Immature natural killer cell (primary cell): ENCODE data around the gene PTTG1. TPM values are rescaled to one million over a fixed set of nuclear protein-coding genes. Genes with fewer than 3 reads are reported as not detected.
"Not testable (repeated sequence)": the region's sequence is repeated elsewhere in the genome, so short reads cannot be mapped to it uniquely, and the experiment has no call there.

Source experiments
- DNase-seq, 3 donors: peaks; one replicate each; pipeline ENCODE4 v3.0.0; 2022; ENCODE audit warnings: mixed read lengths in 1 of 3
- H3K27ac Mint-ChIP-seq, 6 donors: one replicate each; pipeline ENCODE4 v1.8.0; 2020; ENCODE audit warnings: mixed read lengths in 6 of 6, mild to moderate bottlenecking in 5 of 6, inconsistent platforms in 4 of 6, moderate library complexity in 3 of 6
- H3K27me3 Mint-ChIP-seq, 3 donors: one replicate each; pipeline ENCODE4 v1.8.0; 2020 to 2021; ENCODE audit warnings: low read depth in 3 of 3, mild to moderate bottlenecking in 3 of 3, mixed read lengths in 3 of 3, moderate library complexity in 3 of 3, inconsistent platforms in 1 of 3
- H3K36me3 Mint-ChIP-seq, 3 donors: one replicate each; pipeline ENCODE4 v1.8.0; 2020; ENCODE audit warnings: mixed read lengths in 3 of 3, inconsistent platforms in 2 of 3, mild to moderate bottlenecking in 2 of 3
- H3K4me1 Mint-ChIP-seq, 2 donors: one replicate each; pipeline ENCODE4 v1.8.0; 2020; ENCODE audit warnings: inconsistent platforms in 2 of 2, mild to moderate bottlenecking in 2 of 2, mixed read lengths in 2 of 2, moderate library complexity in 1 of 2
- H3K4me3 Mint-ChIP-seq, 5 donors: one replicate each; pipeline ENCODE4 v1.8.0; 2020; ENCODE audit warnings: mild to moderate bottlenecking in 5 of 5, mixed read lengths in 5 of 5, inconsistent platforms in 3 of 5, moderate library complexity in 3 of 5
- H3K9me3 Mint-ChIP-seq, 6 donors: one replicate each; pipeline ENCODE4 v1.8.0; 2020; ENCODE audit warnings: mild to moderate bottlenecking in 6 of 6, mixed read lengths in 6 of 6, inconsistent platforms in 4 of 6, moderate library complexity in 3 of 6
- polyA plus RNA-seq, 3 donors: library from polyadenylated mRNA; unstranded; fragments of 300-500 nt; fragmentation: Illumina TruSeq; gene quantifications; one replicate each; pipeline ENCODE4 v1.2.3, GENCODE V29; 2021

Gene PTTG1
- polyA plus RNA-seq, 3 donors from 2014 or later: 3.0 to 15.4 (median 12.1) TPM

GRCh38 chr5:160436017-160436416, 14.4 kb downstream of the PTTG1 start:
- Mint-ChIP-seq H3K27ac (no peak overlapping the region), H3K4me1 (peaks cover 12 to 17% of the 10 kb centered on the region in 2 donors), H3K4me3 (no peak overlapping the region), H3K27me3 (peaks cover 0 to 3% (median 3%) of the 10 kb centered on the region in 3 donors), H3K9me3 (peaks cover 0 to 1% (median 0%) of the 10 kb centered on the region in 6 donors), H3K36me3 (no peaks in the 10 kb centered on the region)
- DNase-seq: no peak

- H3K4me3 Mint-ChIP-seq, DNase-seq, H3K27me3 Mint-ChIP-seq, H3K36me3 Mint-ChIP-seq, H3K27ac Mint-ChIP-seq, H3K9me3 Mint-ChIP-seq: not testable (repeated sequence)
- peaks cover 16 to 23% of the 10 kb centered on the region in 2 donors for H3K4me1 Mint-ChIP-seq
Measured at GRCh38 chr5:160436661-160437060, 15.0 kb downstream of the PTTG1 start.

GRCh38 chr5:160437271-160437670, 15.6 kb downstream of the PTTG1 start:
- peaks cover 0 to 3% (median 3%) of the 10 kb centered on the region in 3 donors for H3K27me3 Mint-ChIP-seq
- peaks cover 16 to 23% of the 10 kb centered on the region in 2 donors for H3K4me1 Mint-ChIP-seq
- no peak for DNase-seq
- no peak overlapping the region for H3K4me3 Mint-ChIP-seq
- H3K27ac Mint-ChIP-seq: no peak overlapping the region
- peaks cover 0 to 1% (median 0%) of the 10 kb centered on the region in 6 donors for H3K9me3 Mint-ChIP-seq
- H3K36me3 Mint-ChIP-seq: no peaks in the 10 kb centered on the region

GRCh38 chr5:160438316-160439204, 16.9 kb downstream of the PTTG1 start:
- DNase-seq: peak; percentile 55 to 63 (median 55)
- Mint-ChIP-seq H3K4me1 (peaks cover 18 to 27% of the 10 kb centered on the region in 2 donors), H3K9me3 (peaks cover 0 to 1% (median 0%) of the 10 kb centered on the region in 6 donors), H3K36me3 (no peaks in the 10 kb centered on the region), H3K4me3 (peak overlapping the region; percentile 84 to 98 (median 91)), H3K27ac (peak overlapping the region; percentile 57 to 89 (median 81)), H3K27me3 (peaks cover 1 to 4% (median 3%) of the 10 kb centered on the region in 3 donors)

- Mint-ChIP-seq H3K27ac (peak overlapping the region; percentile 57 to 89 (median 81)), H3K36me3 (no peaks in the 10 kb centered on the region), H3K4me1 (peaks cover 18 to 29% of the 10 kb centered on the region in 2 donors)
Measured at GRCh38 chr5:160439205-160439600, 17.5 kb downstream of the PTTG1 start.

GRCh38 chr5:160441311-160441781, 19.7 kb downstream of the PTTG1 start:
- no peaks in the 10 kb centered on the region for H3K9me3 Mint-ChIP-seq
- H3K4me1 Mint-ChIP-seq: peaks cover 18 to 29% of the 10 kb centered on the region in 2 donors
- H3K27ac Mint-ChIP-seq: peak overlapping the region in 1 of 6 donors; percentile 43
- no peak for DNase-seq
- H3K36me3 Mint-ChIP-seq: no peaks in the 10 kb centered on the region
- H3K4me3 Mint-ChIP-seq: no peak overlapping the region
- peaks cover 0 to 4% (median 2%) of the 10 kb centered on the region in 3 donors for H3K27me3 Mint-ChIP-seq

More at GRCh38 chr5:160439205-160439600, 17.5 kb downstream of the PTTG1 start:
- peak; percentile 81 to 85 (median 82) for DNase-seq
- H3K27me3 Mint-ChIP-seq: peaks cover 2 to 6% (median 3%) of the 10 kb centered on the region in 3 donors
- H3K9me3 Mint-ChIP-seq: peaks cover 0 to 1% (median 0%) of the 10 kb centered on the region in 6 donors
- H3K4me3 Mint-ChIP-seq: peak overlapping the region; percentile 84 to 98 (median 91)

- Mint-ChIP-seq H3K36me3 (no peaks in the 10 kb centered on the region), H3K27ac (no peak overlapping the region), H3K9me3 (no peaks in the 10 kb centered on the region), H3K4me1 (peaks cover 18 to 29% of the 10 kb centered on the region in 2 donors), H3K4me3 (no peak overlapping the region), H3K27me3 (peaks cover 0 to 3% (median 2%) of the 10 kb centered on the region in 3 donors)
- no peak for DNase-seq
Measured at GRCh38 chr5:160442824-160443431, 21.3 kb downstream of the PTTG1 start.

GRCh38 chr5:160444407-160444806, 22.8 kb downstream of the PTTG1 start:
- DNase-seq: no peak
- no peaks in the 10 kb centered on the region for H3K36me3 Mint-ChIP-seq
- peaks cover 6 to 15% of the 10 kb centered on the region in 2 donors for H3K4me1 Mint-ChIP-seq
- H3K4me3 Mint-ChIP-seq: no peak overlapping the region
- H3K9me3 Mint-ChIP-seq: no peaks in the 10 kb centered on the region
- no peak overlapping the region for H3K27ac Mint-ChIP-seq
- H3K27me3 Mint-ChIP-seq: peaks cover 0 to 3% (median 2%) of the 10 kb centered on the region in 3 donors

GRCh38 chr5:160445132-160445531, 23.5 kb downstream of the PTTG1 start:
- H3K9me3 Mint-ChIP-seq: no peaks in the 10 kb centered on the region
- H3K27ac Mint-ChIP-seq: no peak overlapping the region
- H3K4me3 Mint-ChIP-seq: no peak overlapping the region
- no peak for DNase-seq
- peaks cover 0 to 3% (median 2%) of the 10 kb centered on the region in 3 donors for H3K27me3 Mint-ChIP-seq
- no peaks in the 10 kb centered on the region for H3K36me3 Mint-ChIP-seq
- peaks cover 6 to 14% of the 10 kb centered on the region in 2 donors for H3K4me1 Mint-ChIP-seq

GRCh38 chr5:160445751-160446150, 24.1 kb downstream of the PTTG1 start:
- Mint-ChIP-seq H3K27ac (no peak overlapping the region), H3K9me3 (no peaks in the 10 kb centered on the region), H3K27me3 (peaks cover 0 to 3% (median 2%) of the 10 kb centered on the region in 3 donors), H3K4me3 (no peak overlapping the region), H3K4me1 (peaks cover 6 to 14% of the 10 kb centered on the region in 2 donors), H3K36me3 (no peaks in the 10 kb centered on the region)
- DNase-seq: no peak

- H3K9me3 Mint-ChIP-seq: no peaks in the 10 kb centered on the region
- H3K4me1 Mint-ChIP-seq: no peaks in the 10 kb centered on the region
- no peaks in the 10 kb centered on the region for H3K36me3 Mint-ChIP-seq
- no peak for DNase-seq
- no peak overlapping the region for H3K4me3 Mint-ChIP-seq
- peaks cover 1 to 2% (median 2%) of the 10 kb centered on the region in 3 donors for H3K27me3 Mint-ChIP-seq
- H3K27ac Mint-ChIP-seq: no peak overlapping the region
Measured at GRCh38 chr5:160448886-160449285, 27.2 kb downstream of the PTTG1 start.

GRCh38 chr5:160449458-160449857, 27.8 kb downstream of the PTTG1 start:
- H3K36me3 Mint-ChIP-seq: no peaks in the 10 kb centered on the region
- peaks cover 0 to 2% (median 0%) of the 10 kb centered on the region in 6 donors for H3K9me3 Mint-ChIP-seq
- DNase-seq: no peak
- H3K4me3 Mint-ChIP-seq: no peak overlapping the region
- no peaks in the 10 kb centered on the region for H3K4me1 Mint-ChIP-seq
- H3K27ac Mint-ChIP-seq: peak overlapping the region in 1 of 6 donors; percentile 33
- H3K27me3 Mint-ChIP-seq: peaks cover 0 to 4% (median 3%) of the 10 kb centered on the region in 3 donors

- no peak overlapping the region for H3K27ac Mint-ChIP-seq
- H3K4me1 Mint-ChIP-seq: peaks cover under 1 to 2% of the 10 kb centered on the region in 2 donors
- H3K4me3 Mint-ChIP-seq: no peak overlapping the region
- H3K36me3 Mint-ChIP-seq: no peaks in the 10 kb centered on the region
- peaks cover 0 to 4% (median 3%) of the 10 kb centered on the region in 3 donors for H3K27me3 Mint-ChIP-seq
- peaks cover 0 to 2% (median 0%) of the 10 kb centered on the region in 6 donors for H3K9me3 Mint-ChIP-seq
- no peak for DNase-seq
Measured at GRCh38 chr5:160450164-160450932, 28.7 kb downstream of the PTTG1 start.
